Right lung (tissue), 10 donors: ENCODE measurements around the gene IL17F. TPM values are rescaled to one million over a fixed set of nuclear protein-coding genes. Genes with fewer than 3 reads are reported as not detected.
A peak's percentile ranks its signal among the peaks of the same experiment; 100 is the strongest.

Experiments used
- DNase-seq, 2 donors: peaks; one replicate each; pipeline ENCODE4 v3.0.0-alpha.2; 2013
- long read RNA-seq, 8 donors: transcript quantifications; one replicate each; lab custom pipeline, GENCODE V29; 2026
- polyA plus RNA-seq, 5 donors: library from polyadenylated mRNA; unstranded; fragments of 120-200 nt; gene quantifications; one replicate each; pipeline versions ENCODE4 v1.2.1 to v1.2.3, GENCODE V29; 2013; ENCODE audit warnings: inconsistent platforms in 1 of 5, low replicate concordance in 1 of 5; ENCODE audit not compliant: insufficient read length in 5 of 5, insufficient read depth in 1 of 5

Gene IL17F
- not detected for polyA plus RNA-seq
- long read RNA-seq, donor 1 = 0 reads
- long read RNA-seq, donor 2 = 0 reads
- long read RNA-seq, donor 3 = 0 reads
- long read RNA-seq, donor 4 = 0 reads
- long read RNA-seq, donor 5 = 0 reads
- long read RNA-seq, donor 6 = 0 reads
- long read RNA-seq, donor 7 = 0 reads
- long read RNA-seq, donor 8 = 0 reads

DNA sequence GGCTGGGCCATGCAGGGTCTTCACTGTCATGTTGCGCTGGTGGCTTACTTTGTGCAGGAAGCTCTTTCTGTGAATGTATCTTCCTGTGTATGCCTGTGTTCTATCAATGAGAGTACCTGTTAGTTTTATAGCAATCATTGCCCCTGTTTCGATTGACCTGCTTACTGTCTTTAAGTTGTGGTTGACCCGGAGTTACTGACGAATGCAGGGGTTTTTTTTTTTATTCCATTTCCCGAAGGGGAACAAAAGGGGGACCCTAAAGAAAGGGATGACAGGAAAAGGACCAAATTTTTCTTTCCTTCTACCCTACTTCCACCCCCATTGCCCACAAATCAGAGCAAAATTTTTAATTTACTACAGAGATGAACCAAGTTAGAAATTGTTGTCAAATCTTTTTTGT, at the start of gene IL17F:
Gene IL17F (minus strand): TSS at position 101 of the 400 bp plus-strand sequence. CDS start 71 bp downstream, at position 30.
- no peak for DNase-seq

GRCh38 chr6:52293067-52293466, 48.8 kb upstream of the IL17F start:
- no peak for DNase-seq

- no peak for DNase-seq
Measured at GRCh38 chr6:52288841-52289240, 44.5 kb upstream of the IL17F start.

DNA sequence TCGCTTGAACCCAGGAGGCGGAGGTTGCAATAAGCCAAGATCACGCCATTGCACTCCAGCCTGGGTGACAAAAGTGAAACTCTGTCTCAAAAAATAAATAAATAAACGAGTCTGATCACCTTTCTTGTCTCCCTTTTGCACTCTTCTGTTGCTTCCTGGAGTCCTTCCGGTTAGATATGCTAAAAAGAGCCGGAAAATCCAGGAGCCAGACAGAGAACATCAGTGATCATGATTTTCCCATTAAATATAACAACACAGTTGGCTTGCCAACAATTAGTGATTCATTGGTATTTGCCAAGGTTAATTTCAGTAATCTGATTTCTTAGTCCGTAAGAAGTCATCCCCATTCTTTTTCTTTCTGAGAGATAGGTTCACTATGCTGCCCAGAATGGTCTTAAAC, 43.9 kb upstream of the IL17F start:
- DNase-seq = no peak

- peak in 1 of 2 donors; percentile 28 for DNase-seq
Measured at GRCh38 chr6:52286798-52287432, 42.6 kb upstream of the IL17F start.

DNA sequence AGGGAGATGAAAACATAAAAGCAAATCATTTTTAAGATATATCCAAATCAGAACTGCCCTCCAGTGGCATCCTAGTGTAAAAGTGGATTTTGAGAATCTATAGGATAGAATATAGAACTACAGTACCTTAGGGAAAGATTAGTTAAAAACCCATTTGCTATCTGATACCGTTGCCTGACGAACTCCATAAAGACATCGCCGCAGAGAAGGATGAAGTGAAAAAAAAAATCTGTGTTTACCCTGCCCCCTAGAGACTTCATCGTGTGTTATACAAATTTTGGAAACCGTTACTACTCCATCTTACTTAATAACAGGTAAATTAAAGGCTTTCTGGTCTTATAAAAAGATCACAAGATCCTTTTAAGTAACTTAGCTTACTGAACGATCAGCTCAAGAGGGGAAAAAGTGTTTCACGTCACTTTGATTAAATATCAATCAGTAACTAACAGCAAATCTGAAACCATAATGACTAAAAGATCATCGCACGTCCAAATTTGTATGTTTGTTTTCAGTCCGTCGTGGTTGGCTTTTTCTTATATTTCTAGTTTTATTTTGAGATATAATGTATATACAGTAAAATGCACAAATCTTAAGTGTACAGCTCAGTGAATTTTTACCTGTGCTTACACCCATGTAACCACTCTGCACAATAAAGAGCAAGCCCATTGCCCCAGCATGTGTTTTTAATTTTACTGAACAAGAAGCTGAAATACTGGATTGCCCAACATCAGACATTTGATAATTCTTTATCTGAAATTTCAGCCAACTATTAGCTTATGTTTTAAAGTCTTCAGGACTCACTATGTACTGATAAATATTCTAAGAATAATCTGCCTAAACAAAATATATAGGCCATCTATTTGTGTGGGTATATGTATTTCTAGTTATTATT, 41.1 kb upstream of the IL17F start:
- no peak for DNase-seq

DNA sequence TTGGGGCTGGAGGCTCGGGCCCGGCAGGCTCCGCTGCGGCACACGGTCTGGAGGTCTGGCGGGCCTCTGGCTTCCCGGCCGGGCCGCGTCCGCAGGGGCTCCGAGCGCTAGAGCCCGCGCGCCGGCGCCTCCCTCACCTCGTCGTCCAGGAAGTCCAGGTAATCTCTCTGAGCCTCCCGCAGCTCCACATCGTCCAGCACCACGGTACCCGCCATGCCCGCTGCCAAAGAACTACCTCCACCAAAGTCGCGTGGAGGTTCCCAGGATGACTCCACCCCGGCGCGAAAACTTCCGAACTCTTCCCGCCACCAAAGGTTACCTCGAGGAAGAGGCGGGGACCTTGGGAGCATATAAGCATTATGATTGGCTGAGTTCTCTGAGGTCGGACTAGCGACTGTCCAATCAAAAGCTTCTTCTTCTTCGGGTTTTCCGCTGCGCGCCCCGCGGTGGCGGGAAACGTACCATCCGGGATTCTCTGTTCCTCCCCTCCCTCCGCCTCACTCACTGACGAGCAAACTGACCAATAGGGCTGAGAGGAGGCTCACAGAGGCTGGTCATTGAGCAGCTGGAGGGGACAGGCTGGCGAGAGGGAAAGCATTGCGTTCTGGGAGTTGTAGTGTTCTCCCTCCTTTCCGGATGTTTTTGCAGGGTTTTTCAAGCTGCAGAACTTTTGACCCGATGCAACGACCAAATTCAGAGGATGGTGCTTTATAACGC, 40.3 kb upstream of the IL17F start, which contains the start of gene MCM3:
Gene MCM3 (minus strand): TSS at position 283 of the 717 bp plus-strand sequence. CDS start 68 bp downstream, at position 215.
- DNase-seq = peak; percentile 98 to 99

GRCh38 chr6:52284131-52284459, 39.8 kb upstream of the IL17F start:
- DNase-seq = peak; percentile 10 to 23

DNA sequence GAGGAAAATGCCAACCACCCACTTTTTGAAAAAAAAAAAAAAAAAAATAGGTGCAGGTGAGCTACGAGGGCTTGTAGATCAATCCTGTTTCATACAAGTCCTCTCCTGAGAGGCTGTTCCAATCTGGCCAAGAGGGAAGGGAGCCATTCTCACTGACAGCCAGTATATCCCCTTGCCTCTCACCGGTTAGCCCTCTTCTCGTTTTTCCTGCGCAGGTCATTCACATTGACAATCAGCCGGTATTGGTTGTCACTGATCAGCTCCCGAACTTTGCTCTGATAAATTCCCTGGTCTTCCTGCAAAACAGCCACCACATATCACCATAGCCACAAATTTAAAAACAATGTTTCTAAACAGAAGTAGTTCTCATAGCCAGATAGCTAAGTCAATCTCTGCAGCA, 38.8 kb upstream of the IL17F start:
- no peak for DNase-seq

DNA sequence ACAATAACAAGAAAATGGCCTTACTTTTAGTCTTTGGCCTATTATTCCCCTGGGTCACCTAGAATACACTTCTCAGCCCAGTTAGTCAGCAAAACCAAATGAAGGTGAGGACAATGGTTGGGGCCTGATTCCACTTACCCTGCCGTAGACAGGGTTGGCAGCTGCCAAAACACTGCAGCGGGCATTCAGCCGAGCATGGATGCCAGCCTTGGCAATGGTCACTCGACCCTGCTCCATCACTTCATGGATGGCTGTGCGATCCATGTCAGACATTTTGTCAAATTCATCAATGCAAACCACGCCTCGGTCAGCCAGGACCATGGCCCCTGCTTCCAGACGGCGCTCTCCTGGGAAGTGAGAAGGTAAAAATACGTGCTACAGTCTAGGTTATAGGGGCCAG, 31.8 kb upstream of the IL17F start:
- DNase-seq = no peak

DNA sequence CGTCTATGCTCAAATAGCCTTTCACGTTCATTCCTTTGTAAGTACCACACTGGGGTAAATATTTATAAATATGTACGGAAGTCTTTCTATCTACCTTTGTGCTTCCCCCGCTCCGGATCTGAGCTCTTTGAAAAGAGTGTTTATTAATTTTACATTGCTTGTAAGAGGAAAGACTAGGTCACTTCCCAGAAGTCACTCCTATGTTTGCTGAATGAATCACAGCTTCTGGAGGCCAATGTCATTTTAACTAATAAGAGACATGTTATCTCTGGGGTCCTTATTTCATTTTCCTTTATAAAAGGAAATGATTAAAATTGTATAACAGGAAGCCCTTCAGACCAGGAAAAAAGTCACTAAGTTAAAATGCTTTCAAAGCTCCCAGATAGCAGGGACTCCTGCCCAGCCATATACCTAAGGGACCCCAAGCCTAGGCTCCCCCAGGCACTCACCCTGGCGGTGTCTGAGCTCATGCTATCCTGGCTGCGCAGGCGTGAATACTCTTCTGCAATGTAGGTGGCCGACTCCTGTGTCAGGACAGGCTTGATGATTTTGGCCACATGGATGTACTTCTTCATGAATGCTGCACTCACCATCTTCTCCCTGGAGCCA, 27.7 kb upstream of the IL17F start:
- no peak for DNase-seq

- peak; percentile 32 to 40 for DNase-seq
Measured at GRCh38 chr6:52263709-52264540, 19.6 kb upstream of the IL17F start.

DNA sequence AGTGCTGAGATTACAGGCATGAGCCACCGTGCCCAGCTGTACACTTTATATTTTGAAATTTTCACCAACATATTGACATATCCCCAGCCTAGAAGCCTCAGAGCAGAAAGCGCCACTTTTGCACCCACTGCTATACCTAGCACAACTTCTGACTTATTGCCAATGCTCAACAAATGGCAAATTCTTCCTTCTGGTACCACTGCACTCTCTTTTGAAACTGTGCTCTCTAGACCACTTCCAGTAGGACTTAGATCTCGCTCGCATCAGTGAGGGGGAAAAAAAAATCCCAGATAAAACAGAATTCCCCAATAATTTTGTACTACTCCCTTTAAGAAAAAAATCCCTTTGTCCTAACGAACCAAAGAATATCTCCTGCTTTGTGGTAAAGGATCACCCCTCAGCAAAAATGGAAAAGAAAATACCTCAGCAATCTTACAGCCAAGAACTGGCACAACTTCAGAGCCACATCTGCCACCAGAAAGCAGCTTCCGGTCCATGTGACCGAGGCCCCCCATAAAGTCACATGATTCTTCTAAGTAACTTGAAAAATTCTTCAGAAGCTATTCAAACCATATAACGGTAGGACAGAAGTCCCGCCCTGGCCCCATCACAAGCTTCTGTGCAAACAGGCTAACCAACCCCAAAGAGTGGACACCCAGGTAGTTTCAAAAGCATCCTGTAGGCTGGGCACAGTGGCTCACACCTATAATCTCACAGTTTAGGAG, 18.5 kb upstream of the IL17F start:
- no peak for DNase-seq

DNA sequence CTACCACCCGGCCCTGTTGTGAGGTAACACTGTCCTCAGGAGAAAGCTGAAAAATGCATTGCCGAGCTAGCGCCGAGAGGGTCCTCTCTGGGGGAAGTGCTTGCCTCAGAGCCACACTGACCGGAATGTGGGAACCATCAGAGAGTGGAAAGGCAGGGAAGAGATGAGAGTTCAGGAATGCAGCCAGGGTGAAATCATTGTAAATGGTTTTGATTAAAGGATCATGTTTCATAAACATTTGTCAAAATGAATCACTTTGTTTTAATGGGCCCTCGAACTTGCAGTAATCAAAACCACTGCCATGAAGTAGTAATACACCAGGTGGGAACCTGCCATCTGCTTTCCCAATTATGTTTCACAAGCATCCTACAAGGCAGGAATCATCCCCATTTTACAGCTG, 16.9 kb upstream of the IL17F start:
- no peak for DNase-seq

GRCh38 chr6:52260634-52261033, 16.3 kb upstream of the IL17F start:
- no peak for DNase-seq

DNA sequence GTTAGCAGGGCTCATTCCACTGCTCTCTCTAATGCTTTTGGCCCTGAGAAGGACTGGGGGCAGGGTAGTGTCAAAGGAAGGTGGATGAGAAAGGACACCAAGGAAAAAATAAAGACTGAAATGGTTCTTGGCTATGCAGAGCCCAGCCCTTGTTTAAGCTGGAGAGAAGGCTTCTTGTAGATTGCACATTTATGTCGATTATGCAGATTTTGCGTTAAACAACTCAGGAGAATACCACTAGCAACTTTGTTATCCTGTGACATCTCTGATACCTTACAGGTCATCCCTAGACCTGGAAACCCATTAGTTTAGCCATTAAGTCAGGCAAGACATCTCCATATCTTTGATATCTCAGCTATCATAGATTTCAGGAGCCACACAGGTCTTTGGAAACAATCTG, 11.1 kb upstream of the IL17F start:
- DNase-seq = no peak

DNA sequence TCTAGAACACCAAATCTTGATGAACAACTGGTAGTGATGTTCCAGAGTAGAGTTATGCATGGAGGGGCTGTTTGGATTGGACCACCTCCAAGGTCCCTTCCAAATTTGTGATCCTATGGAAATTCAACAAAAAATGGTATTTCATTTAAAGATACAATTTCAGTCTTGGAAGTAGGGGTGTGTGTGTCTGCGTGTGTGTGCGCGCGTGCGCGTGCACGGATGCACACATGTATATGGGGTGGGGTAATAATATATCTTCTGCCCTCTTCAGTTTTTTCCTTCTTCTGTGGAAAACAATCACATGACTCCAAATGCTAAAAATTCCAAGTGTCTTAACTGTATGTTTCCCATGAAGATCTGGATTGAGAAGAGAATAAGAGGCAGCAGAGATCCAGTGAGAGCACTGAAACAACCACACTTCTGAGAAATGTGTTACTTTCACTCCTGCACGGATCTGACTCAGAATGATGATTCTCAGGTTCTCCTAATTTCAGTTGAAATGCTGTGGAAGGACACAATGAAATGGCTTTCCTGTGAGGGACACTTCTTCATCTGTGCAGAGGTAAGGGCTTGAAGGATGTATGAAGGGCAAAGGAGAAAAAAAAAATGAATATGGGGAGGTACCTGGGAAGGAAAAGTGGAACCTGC, 10.6 kb upstream of the IL17F start:
- no peak for DNase-seq

DNA sequence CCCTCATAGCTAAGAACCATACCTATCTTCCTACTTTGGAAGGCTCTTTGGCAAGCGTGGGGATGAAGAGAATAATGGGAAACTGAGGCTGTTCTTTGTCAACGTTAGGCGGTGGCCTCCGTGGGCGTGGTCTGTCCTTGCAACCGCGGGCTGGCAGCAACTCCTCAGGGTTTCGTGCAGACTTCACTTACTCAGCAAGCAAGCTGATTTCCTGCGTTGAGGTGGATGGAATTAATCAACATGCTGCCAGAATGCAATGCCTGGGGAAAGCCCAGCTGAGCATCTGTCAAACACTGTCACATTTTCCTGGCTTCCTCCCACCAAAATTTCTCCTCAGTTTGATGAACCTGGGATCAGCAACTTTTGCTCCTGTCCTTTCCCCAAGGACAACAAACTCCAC, 9.2 kb upstream of the IL17F start:
- no peak for DNase-seq

DNA sequence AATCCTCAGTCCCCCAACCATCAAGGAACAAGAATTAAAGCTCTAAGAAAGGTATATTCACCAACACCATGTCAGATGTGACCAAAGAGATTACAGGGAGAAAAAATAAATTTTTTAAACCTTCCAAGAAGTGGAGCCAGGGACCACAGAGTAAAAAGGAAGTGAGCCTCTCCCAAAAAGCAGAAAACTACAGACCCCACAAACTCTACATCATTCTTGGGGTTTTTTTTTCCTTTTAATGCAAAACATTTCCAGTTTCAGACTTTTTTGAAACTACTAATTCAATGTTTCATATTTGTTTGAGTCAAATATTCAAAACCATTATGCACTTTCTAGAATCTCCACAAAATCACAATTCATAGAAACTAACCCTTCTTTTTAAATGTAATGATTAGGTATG, 6.8 kb upstream of the IL17F start:
- DNase-seq = no peak

GRCh38 chr6:52249078-52249477, 4.8 kb upstream of the IL17F start:
- DNase-seq = no peak
